HepG2 (cell line): ENCODE data around the gene HMGCS2.

ENCODE experiments used
- NFE2L1 ChIP-seq: sonication (generic); formaldehyde crosslinking; IDR thresholded peaks from 2 replicates; pipeline ENCODE4 v1.4.0; 2020; ENCODE audit warnings: missing genetic modification reagents, mild to moderate bottlenecking, borderline replicate concordance
- RBM22 ChIP-seq: fragments of 200-400 bp; formaldehyde crosslinking; optimal IDR thresholded peaks from 2 replicates; pipeline ENCODE3; 2017; ENCODE audit warnings: mild to moderate bottlenecking, low read length, moderate library complexity
- REPIN1 ChIP-seq: sonication (generic); formaldehyde crosslinking; IDR thresholded peaks from 2 replicates; pipeline ENCODE4 v1.8.0; 2022; ENCODE audit warnings: missing genetic modification reagents, low read depth, mild to moderate bottlenecking, borderline replicate concordance
- SRSF4 ChIP-seq: fragments of 200-400 bp; formaldehyde crosslinking; IDR thresholded peaks from one replicate; pipeline ENCODE4 v1.6.1; 2018; ENCODE audit warnings: mild to moderate bottlenecking, low read depth, low read length, moderate library complexity; ENCODE audit not compliant: poor library complexity, severe bottlenecking
- STAG1 ChIP-seq: sonication (generic); formaldehyde crosslinking; IDR thresholded peaks from 2 replicates; pipeline ENCODE4 v1.4.0; 2020; ENCODE audit warnings: missing genetic modification reagents
- YY1 ChIP-seq: IDR thresholded peaks from 2 replicates; pipeline ENCODE4 v1.6.1; 2011; ENCODE audit warnings: low read length, low read depth, moderate library complexity, mild to moderate bottlenecking; ENCODE audit not compliant: insufficient read depth, insufficient replicate concordance
- ZNF619 ChIP-seq: sonication (generic); formaldehyde crosslinking; IDR thresholded peaks from 2 replicates; pipeline ENCODE4 v1.4.0; 2020; ENCODE audit warnings: mild to moderate bottlenecking, missing genetic modification reagents
- ZSCAN29 ChIP-seq: sonication (generic); formaldehyde crosslinking; conservative IDR thresholded peaks from 2 replicates; pipeline ENCODE4 v1.4.0; 2020; ENCODE audit warnings: mild to moderate bottlenecking, missing genetic modification reagents
- TF ChIP-seq, protein P1 (sequence below): sonication (generic); formaldehyde crosslinking; IDR thresholded peaks from 2 replicates; pipeline ENCODE4 v1.5.0; 2020; ENCODE audit warnings: missing genetic modification reagents
- TF ChIP-seq, protein P2 (sequence below): sonication (generic); formaldehyde crosslinking; IDR thresholded peaks from 2 replicates; pipeline ENCODE4 v1.5.0; 2020; ENCODE audit warnings: mild to moderate bottlenecking, missing genetic modification reagents, moderate library complexity
- TF ChIP-seq, protein P3 (sequence below): IDR thresholded peaks from 2 replicates; pipeline ENCODE4 v1.6.1; 2016; ENCODE audit warnings: low read depth

DNA sequence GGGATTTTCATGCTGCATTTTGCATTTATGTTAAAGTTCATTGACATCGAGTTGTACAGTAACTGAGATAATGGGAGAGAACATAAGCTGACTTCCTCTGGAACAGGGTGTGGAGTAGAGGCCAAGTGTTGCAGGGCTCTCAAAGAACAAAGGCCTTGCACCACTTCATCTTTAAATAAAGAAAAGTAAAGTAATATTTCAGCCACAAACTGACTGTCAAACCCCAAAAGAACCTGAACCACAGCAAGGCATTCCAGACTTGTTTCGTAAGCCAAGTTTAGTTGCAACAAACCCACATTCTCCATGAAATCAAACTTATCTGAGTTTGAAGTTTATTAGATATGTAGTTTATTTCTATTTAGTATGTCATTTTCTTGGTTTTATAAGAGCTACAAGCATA, 19.1 kb upstream of the HMGCS2 start:
- TF ChIP-seq, protein P1, sequence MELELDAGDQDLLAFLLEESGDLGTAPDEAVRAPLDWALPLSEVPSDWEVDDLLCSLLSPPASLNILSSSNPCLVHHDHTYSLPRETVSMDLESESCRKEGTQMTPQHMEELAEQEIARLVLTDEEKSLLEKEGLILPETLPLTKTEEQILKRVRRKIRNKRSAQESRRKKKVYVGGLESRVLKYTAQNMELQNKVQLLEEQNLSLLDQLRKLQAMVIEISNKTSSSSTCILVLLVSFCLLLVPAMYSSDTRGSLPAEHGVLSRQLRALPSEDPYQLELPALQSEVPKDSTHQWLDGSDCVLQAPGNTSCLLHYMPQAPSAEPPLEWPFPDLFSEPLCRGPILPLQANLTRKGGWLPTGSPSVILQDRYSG (CRISPR knock-in tag): no peak
- TF ChIP-seq YY1 (no peak), STAG1 (CRISPR knock-in tag) (no peak), RBM22 (no peak), ZSCAN29 (CRISPR knock-in tag) (no peak), NFE2L1 (no peak), REPIN1 (CRISPR knock-in tag) (no peak), ZNF619 (CRISPR knock-in tag) (no peak), SRSF4 (no peak)
- TF ChIP-seq, protein P2, sequence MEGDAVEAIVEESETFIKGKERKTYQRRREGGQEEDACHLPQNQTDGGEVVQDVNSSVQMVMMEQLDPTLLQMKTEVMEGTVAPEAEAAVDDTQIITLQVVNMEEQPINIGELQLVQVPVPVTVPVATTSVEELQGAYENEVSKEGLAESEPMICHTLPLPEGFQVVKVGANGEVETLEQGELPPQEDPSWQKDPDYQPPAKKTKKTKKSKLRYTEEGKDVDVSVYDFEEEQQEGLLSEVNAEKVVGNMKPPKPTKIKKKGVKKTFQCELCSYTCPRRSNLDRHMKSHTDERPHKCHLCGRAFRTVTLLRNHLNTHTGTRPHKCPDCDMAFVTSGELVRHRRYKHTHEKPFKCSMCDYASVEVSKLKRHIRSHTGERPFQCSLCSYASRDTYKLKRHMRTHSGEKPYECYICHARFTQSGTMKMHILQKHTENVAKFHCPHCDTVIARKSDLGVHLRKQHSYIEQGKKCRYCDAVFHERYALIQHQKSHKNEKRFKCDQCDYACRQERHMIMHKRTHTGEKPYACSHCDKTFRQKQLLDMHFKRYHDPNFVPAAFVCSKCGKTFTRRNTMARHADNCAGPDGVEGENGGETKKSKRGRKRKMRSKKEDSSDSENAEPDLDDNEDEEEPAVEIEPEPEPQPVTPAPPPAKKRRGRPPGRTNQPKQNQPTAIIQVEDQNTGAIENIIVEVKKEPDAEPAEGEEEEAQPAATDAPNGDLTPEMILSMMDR (CRISPR knock-in tag): no peak
- TF ChIP-seq, protein P3, sequence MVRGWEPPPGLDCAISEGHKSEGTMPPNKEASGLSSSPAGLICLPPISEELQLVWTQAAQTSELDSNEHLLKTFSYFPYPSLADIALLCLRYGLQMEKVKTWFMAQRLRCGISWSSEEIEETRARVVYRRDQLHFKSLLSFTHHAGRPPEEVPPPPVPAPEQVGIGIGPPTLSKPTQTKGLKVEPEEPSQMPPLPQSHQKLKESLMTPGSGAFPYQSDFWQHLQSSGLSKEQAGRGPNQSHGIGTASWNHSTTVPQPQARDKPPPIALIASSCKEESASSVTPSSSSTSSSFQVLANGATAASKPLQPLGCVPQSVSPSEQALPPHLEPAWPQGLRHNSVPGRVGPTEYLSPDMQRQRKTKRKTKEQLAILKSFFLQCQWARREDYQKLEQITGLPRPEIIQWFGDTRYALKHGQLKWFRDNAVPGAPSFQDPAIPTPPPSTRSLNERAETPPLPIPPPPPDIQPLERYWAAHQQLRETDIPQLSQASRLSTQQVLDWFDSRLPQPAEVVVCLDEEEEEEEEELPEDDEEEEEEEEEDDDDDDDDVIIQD (CRISPR knock-in tag): no peak
